Esophagus squamous epithelium (tissue), 4 donors: Measurements from ENCODE around the gene GALNT10.

Source experiments
- CTCF ChIP-seq, 6 experiments: fragments of 450-650 bp in 4 of 6; fragments of 200-600 bp in 2 of 6; sonication (generic) in 2 of 6; IDR thresholded peaks; one replicate each; pipeline ENCODE4 v1.5.1; 2016 to 2019; ENCODE audit warnings: antibody characterized with exemption in 6 of 6, mild to moderate bottlenecking in 4 of 6, moderate library complexity in 4 of 6
- POLR2A ChIP-seq, 4 donors: fragments of 450-650 bp; IDR thresholded peaks; one replicate each; pipeline ENCODE4 v1.6.1; 2017; ENCODE audit warnings: antibody characterized with exemption in 4 of 4, mild to moderate bottlenecking in 4 of 4, moderate library complexity in 3 of 4

GRCh38 chr5:154364771-154365170, 174.2 kb downstream of the GALNT10 start:
- TF ChIP-seq CTCF (IDR thresholded peaks at IDR 0.05) = no peak
- no peak for TF ChIP-seq POLR2A (IDR thresholded peaks at IDR 0.05)
